ENCODE measurements around the gene POLR1H. TPM values are rescaled to one million over a fixed set of nuclear protein-coding genes. Genes with fewer than 3 reads are reported as not detected.

Gene POLR1H
- total RNA-seq, result 28.7 and 38.6 TPM in 2 replicates

DNA sequence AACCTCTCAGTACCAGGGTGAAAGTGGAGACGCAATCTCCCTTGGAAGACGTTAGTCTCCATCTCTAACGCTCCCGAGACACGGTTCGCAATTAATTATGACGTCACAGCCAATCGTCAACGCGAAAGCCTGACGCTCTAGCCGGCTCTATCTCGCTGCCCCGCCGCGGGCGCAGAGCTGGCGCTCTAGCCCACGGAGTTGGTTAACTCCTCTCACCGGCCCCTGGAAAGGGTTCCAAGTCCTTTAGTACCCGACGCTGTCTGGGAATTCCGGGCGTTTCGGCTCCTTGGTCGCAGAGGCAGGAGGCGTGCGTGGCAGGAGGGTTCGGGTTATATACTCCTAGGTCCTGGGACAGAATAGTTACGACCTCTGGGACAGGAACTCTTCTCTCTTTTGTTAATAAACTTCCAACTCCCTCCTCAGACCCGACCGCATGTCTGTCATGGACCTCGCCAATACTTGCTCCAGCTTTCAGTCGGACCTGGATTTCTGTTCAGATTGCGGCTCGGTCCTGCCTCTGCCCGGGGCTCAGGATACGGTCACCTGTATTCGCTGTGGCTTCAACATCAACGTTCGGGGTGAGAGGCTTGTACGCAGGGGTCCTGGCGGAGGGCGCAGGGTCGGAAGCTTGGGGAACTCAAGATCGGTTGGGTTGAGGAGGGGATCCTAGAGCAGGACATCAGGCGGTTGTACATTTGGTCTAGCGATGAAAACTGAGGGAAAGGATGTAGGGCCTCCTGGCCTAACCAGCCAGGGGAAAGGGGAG lies at the start of gene POLR1H:
TSS of gene POLR1H (plus strand) at position 174 of the 766 bp plus-strand sequence. CDS start at position 434, 260 bp downstream.

GRCh38 chr6:30066577-30067459 lies 5.8 kb downstream of the POLR1H start, which contains the start of gene PPP1R11:
Gene PPP1R11, plus strand, starts transcription at chr6:30067198. Its CDS starts 213 bp downstream, at chr6:30067411.

DNA sequence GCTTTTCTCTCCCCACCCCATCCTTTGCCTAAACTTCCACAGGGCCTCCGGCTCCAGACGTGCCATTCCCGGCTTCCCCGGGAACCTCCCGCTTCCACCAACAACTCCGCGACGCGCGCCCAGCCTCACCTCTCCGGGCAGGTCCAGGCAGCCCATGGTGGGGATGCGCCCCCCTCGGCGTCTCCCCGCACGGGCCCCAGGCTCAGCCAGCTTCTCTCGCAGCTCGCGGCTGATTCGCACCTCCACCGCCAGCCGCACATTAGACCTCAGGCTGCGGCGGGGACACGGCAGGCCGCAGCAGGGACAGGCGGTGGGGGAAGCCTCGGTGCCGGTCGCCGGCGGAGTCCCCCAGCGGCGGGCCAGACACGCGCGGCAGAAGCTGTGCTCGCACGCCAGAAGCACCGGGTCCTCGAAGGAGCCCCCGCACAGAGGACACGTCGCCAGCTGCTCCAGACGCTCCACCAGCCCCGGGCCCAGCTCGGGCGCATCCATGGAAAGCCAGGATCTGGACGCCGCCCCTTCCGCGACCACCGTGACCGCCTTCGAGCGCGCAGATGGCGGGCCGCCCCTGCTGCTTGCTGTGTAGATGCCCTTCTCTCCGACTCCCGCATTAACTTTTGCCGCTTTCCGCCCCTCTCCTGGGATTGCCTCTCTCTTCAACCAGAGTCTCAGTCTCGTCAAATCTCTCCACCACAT lies 14.2 kb downstream of the POLR1H start, which contains the start of gene RNF39:
TSS of gene RNF39 (minus strand) at position 676 of the 696 bp plus-strand sequence. CDS start at position 492, 184 bp downstream.

GRCh38 chr6:30113003-30113759 lies 52.1 kb downstream of the POLR1H start, which contains the start of gene TRIM31:
Gene TRIM31, minus strand, starts transcription at chr6:30113090. Its CDS starts 285 bp downstream, at chr6:30112805.

Small RNA genes within 50 kb of the gene (small RNA-seq; reads per million reads assigned to genes)
- gene RF02218, result not detected
- not detected for gene RF02219
- gene RF02220, result not detected

Other genes with a start within 250 kb of the POLR1H start
- gene HLA-G, start 233.4 kb upstream of the POLR1H start, total RNA-seq, result 0.20 TPM in 1 of 2 replicates, not detected in the other
- gene HLA-A, start 118.7 kb upstream of the POLR1H start, total RNA-seq, result 200 and 228 TPM in 2 replicates
- 29.9 and 30.1 TPM in 2 replicates for gene PPP1R11, start 5.9 kb downstream of the POLR1H start, total RNA-seq
- not detected in 2 replicates for gene RNF39, start 14.5 kb downstream of the POLR1H start, total RNA-seq
- gene TRIM31, start 51.8 kb downstream of the POLR1H start, total RNA-seq, result not detected in 2 replicates
- not detected in 2 replicates for gene TRIM40, start 74.9 kb downstream of the POLR1H start, total RNA-seq
- not detected in 2 replicates for gene TRIM10, start 99.9 kb downstream of the POLR1H start, total RNA-seq
- gene TRIM15, start 102.3 kb downstream of the POLR1H start, total RNA-seq, result not detected in 2 replicates
- 16.5 and 19.4 TPM in 2 replicates for gene TRIM26, start 152.1 kb downstream of the POLR1H start, total RNA-seq

Data from subcutaneous preadipocyte (primary cell).